Mesodermal cell (in vitro differentiated cells): ENCODE results near the gene ART3.

Source experiments
- H3K27ac ChIP-seq: 2 replicates; pipeline ENCODE4 v1.7.0; 2013; ENCODE audit warnings: mild to moderate bottlenecking, low read depth, low read length, moderate library complexity; ENCODE audit not compliant: severe bottlenecking
- H3K36me3 ChIP-seq: 2 replicates; pipeline ENCODE4 v1.7.1; 2013; ENCODE audit warnings: mild to moderate bottlenecking, low read length, moderate library complexity; ENCODE audit not compliant: control insufficient read depth, insufficient read depth
- H3K4me1 ChIP-seq: one replicate; pipeline ENCODE4 v1.7.1; 2013; ENCODE audit warnings: mild to moderate bottlenecking, low read length; ENCODE audit not compliant: insufficient read depth, control insufficient read depth, poor library complexity, severe bottlenecking
- H3K4me3 ChIP-seq: 2 replicates; pipeline ENCODE4 v1.7.0; 2013; ENCODE audit warnings: low read length, control low read depth, mild to moderate bottlenecking; ENCODE audit not compliant: insufficient read depth, poor library complexity, severe bottlenecking; ENCODE audit errors: extremely low read depth
- H3K9me3 ChIP-seq: 2 replicates; pipeline ENCODE4 v1.7.1; 2013; ENCODE audit warnings: mild to moderate bottlenecking, low read length, moderate library complexity; ENCODE audit not compliant: control insufficient read depth
- WGBS, 2 experiments: methylation state at CpG; one replicate each; pipeline ENCODE4 v1.1.5; 2013; ENCODE audit warnings: missing lambda C conversion rate in 2 of 2; ENCODE audit not compliant: insufficient coverage in 2 of 2; 5-methylcytosine and 5-hydroxymethylcytosine counted together

Gene ART3

GRCh38 chr4:76067652-76068286, 6.7 kb upstream of the ART3 start:
- Histone ChIP-seq H3K4me1 (no peaks in the 10 kb centered on the region), H3K36me3 (no peaks in the 10 kb centered on the region), H3K9me3 (no peaks in the 10 kb centered on the region), H3K27ac (no peak overlapping the region), H3K4me3 (no peak overlapping the region)
- WGBS, 2 experiments = 0% methylated on average over 2 of the region's 2 CpGs

- no peaks in the 10 kb centered on the region for H3K4me1 ChIP-seq
- WGBS, 2 experiments = 55 to 61% methylated on average over 3 of the region's 4 CpGs
- no peaks in the 10 kb centered on the region for H3K9me3 ChIP-seq
Observed at GRCh38 chr4:76072760-76073159, 1.7 kb upstream of the ART3 start.

GRCh38 chr4:76074993-76075600, 588 bp downstream of the ART3 start:
- Histone ChIP-seq H3K9me3 (no peaks in the 10 kb centered on the region), H3K4me1 (no peaks in the 10 kb centered on the region), H3K4me3 (no peak overlapping the region), H3K27ac (peak overlapping the region; percentile 37), H3K36me3 (no peaks in the 10 kb centered on the region)
- 93 to 100% methylated on average over 1 of the region's 4 CpGs for WGBS, 2 experiments

More at GRCh38 chr4:76072760-76073159, 1.7 kb upstream of the ART3 start:
- no peaks in the 10 kb centered on the region for H3K36me3 ChIP-seq
- H3K27ac ChIP-seq = no peak overlapping the region
- H3K4me3 ChIP-seq = no peak overlapping the region

GRCh38 chr4:76078033-76078613, 3.6 kb downstream of the ART3 start:
- Histone ChIP-seq H3K36me3 (no peaks in the 10 kb centered on the region), H3K4me1 (no peaks in the 10 kb centered on the region), H3K4me3 (no peak overlapping the region), H3K9me3 (no peaks in the 10 kb centered on the region), H3K27ac (no peak overlapping the region)
- 97 to 100% methylated on average over 2 of the region's 4 CpGs for WGBS, 2 experiments

GRCh38 chr4:76083386-76083988, 9.0 kb downstream of the ART3 start:
- Histone ChIP-seq H3K36me3 (no peaks in the 10 kb centered on the region), H3K4me1 (no peaks in the 10 kb centered on the region), H3K4me3 (no peak overlapping the region), H3K9me3 (no peaks in the 10 kb centered on the region), H3K27ac (no peak overlapping the region)
- 100% methylated on average over 1 of the region's 3 CpGs; no CpG with 5 or more reads in 1 of the 2 experiments for WGBS, 2 experiments

GRCh38 chr4:76084542-76084941, 10.0 kb downstream of the ART3 start:
- no peaks in the 10 kb centered on the region for H3K36me3 ChIP-seq
- no peak overlapping the region for H3K4me3 ChIP-seq
- WGBS, 2 experiments = 100% methylated on average over 1 of the region's 1 CpG; no CpG with 5 or more reads in 1 of the 2 experiments
- H3K27ac ChIP-seq = no peak overlapping the region
- no peaks in the 10 kb centered on the region for H3K4me1 ChIP-seq
- no peaks in the 10 kb centered on the region for H3K9me3 ChIP-seq

GRCh38 chr4:76087007-76087769, 12.7 kb downstream of the ART3 start:
- WGBS, 2 experiments = 26 to 35% methylated on average over 10 to 12 of the region's 13 CpGs
- no peak overlapping the region for H3K27ac ChIP-seq
- no peaks in the 10 kb centered on the region for H3K36me3 ChIP-seq
- no peaks in the 10 kb centered on the region for H3K4me1 ChIP-seq
- H3K4me3 ChIP-seq = no peak overlapping the region
- no peaks in the 10 kb centered on the region for H3K9me3 ChIP-seq

GRCh38 chr4:76088719-76089118, 14.2 kb downstream of the ART3 start:
- Histone ChIP-seq H3K9me3 (no peaks in the 10 kb centered on the region), H3K4me1 (no peaks in the 10 kb centered on the region), H3K36me3 (no peaks in the 10 kb centered on the region), H3K27ac (no peak overlapping the region), H3K4me3 (no peak overlapping the region)
- WGBS, 2 experiments = no CpG with 5 or more reads among the region's 2 CpGs

GRCh38 chr4:76090241-76090691, 15.8 kb downstream of the ART3 start:
- no peak overlapping the region for H3K27ac ChIP-seq
- H3K4me3 ChIP-seq = no peak overlapping the region
- WGBS, 2 experiments = 89 to 93% methylated on average over 4 to 7 of the region's 7 CpGs
- no peaks in the 10 kb centered on the region for H3K36me3 ChIP-seq
- no peaks in the 10 kb centered on the region for H3K4me1 ChIP-seq
- no peaks in the 10 kb centered on the region for H3K9me3 ChIP-seq

- WGBS, 2 experiments = no CpG with 5 or more reads among the region's 2 CpGs
- no peaks in the 10 kb centered on the region for H3K36me3 ChIP-seq
Observed at GRCh38 chr4:76091052-76091451, 16.5 kb downstream of the ART3 start.

More at GRCh38 chr4:76091052-76091451, 16.5 kb downstream of the ART3 start:
- Histone ChIP-seq H3K27ac (no peak overlapping the region), H3K9me3 (no peaks in the 10 kb centered on the region), H3K4me3 (no peak overlapping the region), H3K4me1 (no peaks in the 10 kb centered on the region)
